Vagina (tissue), 2 donors: ENCODE data around the gene EFTUD2. TPM values are rescaled to one million over a fixed set of nuclear protein-coding genes. Genes with fewer than 3 reads are reported as not detected.
"Not testable (repeated sequence)": the region's sequence is repeated elsewhere in the genome, so short reads cannot be mapped to it uniquely, and the experiment has no call there.

ENCODE experiments used
- DNase-seq, 2 donors: peaks; one replicate each; pipeline ENCODE4 v3.0.0-alpha.2; 2017; ENCODE audit errors: extremely low spot score in 2 of 2
- H3K27ac ChIP-seq: fragments of 200-600 bp; sonication (generic); one replicate; pipeline ENCODE4 v1.5.1; 2019
- H3K27me3 ChIP-seq: fragments of 200-600 bp; sonication (generic); one replicate; pipeline ENCODE4 v1.5.1; 2019
- H3K36me3 ChIP-seq, 2 donors: fragments of 200-600 bp; sonication (generic); one replicate each; pipeline ENCODE4 v1.5.1; 2017 to 2019
- H3K4me1 ChIP-seq: fragments of 200-600 bp; sonication (generic); one replicate; pipeline ENCODE4 v1.5.1; 2019
- H3K4me3 ChIP-seq, 2 donors: fragments of 200-600 bp; sonication (generic); 1 replicate in 1 of 2; 2 replicates in 1 of 2; pipeline ENCODE4 v1.5.1; 2016 to 2019
- H3K9me3 ChIP-seq: fragments of 200-600 bp; sonication (generic); one replicate; pipeline ENCODE4 v1.5.1; 2019
- POLR2A ChIP-seq, 2 donors: fragments of 450-650 bp; IDR thresholded peaks; one replicate each; pipeline ENCODE4 v1.6.1; 2017; ENCODE audit warnings: antibody characterized with exemption in 2 of 2, mild to moderate bottlenecking in 2 of 2, moderate library complexity in 2 of 2
- POLR2AphosphoS5 ChIP-seq, 2 donors: sonication (generic); formaldehyde crosslinking; IDR thresholded peaks; one replicate each; pipeline ENCODE4 v1.9.0; 2017; ENCODE audit warnings: antibody characterized with exemption in 2 of 2, mild to moderate bottlenecking in 2 of 2, low read depth in 1 of 2; ENCODE audit not compliant: insufficient read depth in 1 of 2
- intact Hi-C: fragments of 100-400 bp; cut with DNase I; formaldehyde crosslinking; loops from one replicate; pipeline ENCODE4 v1.15.1; 2023
- total RNA-seq: library from RNA; depleted of rRNA; stranded (reverse); fragments of >200 nt; gene quantifications from one replicate; pipeline ENCODE4 v1.2.3, GENCODE V29; 2016
- TF ChIP-seq, protein P1 (sequence below), 3 experiments: fragments of 450-650 bp in 2 of 3; fragments of 200-600 bp in 1 of 3; sonication (generic) in 1 of 3; IDR thresholded peaks; one replicate each; pipeline ENCODE4 v1.5.1; 2017 to 2019; ENCODE audit warnings: antibody characterized with exemption in 3 of 3, mild to moderate bottlenecking in 2 of 3, moderate library complexity in 2 of 3

The EFTUD2 gene
- 55.5 TPM for total RNA-seq

DNA sequence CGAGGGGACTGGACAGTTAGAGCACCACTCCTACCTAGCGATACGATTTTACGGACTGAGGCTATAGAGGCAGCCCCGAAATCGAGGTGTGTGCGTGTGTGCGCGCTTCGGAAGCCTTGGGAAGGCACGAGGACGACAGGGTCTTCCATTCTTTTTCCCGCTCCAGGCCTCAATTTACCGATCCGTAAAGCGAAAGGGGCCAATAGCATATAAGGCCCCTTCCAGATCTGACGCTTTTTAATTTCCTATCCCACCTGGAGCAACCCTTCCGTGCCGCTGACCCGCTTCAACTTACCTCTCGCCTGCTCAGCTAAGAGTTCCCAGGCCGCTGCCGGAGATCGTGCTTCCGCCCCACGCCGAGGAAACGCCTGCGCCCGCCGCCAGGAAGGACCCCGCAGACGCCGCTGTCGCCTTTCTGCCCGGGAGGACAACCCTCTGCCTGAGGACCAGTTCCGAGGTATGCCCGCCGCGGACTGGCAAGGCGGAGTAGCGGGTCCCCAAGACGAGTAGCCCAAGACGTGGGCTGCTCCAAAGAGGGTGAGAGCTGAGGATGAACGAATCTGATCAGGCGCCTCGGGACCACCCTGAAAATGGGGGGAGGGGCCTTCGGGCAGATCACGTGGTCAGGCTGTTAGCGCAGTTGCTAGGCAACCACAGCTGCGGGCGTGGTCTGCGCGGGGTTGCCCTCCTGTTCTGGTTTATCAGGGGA lies at the start of gene EFTUD2:
TSS of gene EFTUD2 (minus strand) at position 372 of the 709 bp plus-strand sequence. CDS start 4,924 bp downstream, outside the sequence.
- intact Hi-C loops, result no loop called here
- Histone ChIP-seq H3K4me3 (peak within 1 kb of the TSS; percentile 72 to 82), H3K27ac (peak within 1 kb of the TSS; percentile 80), H3K36me3 (peaks cover 0 to 2% of the 10 kb centered on the region in 2 donors), H3K27me3 (no peaks in the 10 kb centered on the region), H3K4me1 (peaks cover 34% of the 10 kb centered on the region), H3K9me3 (no peaks in the 10 kb centered on the region)
- TF ChIP-seq POLR2AphosphoS5 (IDR thresholded peaks at IDR 0.05; ENCODE audit: insufficient read depth in 1 of 2, low read depth in 1 of 2), result peak; percentile 94 to 96
- TF ChIP-seq, protein P1, sequence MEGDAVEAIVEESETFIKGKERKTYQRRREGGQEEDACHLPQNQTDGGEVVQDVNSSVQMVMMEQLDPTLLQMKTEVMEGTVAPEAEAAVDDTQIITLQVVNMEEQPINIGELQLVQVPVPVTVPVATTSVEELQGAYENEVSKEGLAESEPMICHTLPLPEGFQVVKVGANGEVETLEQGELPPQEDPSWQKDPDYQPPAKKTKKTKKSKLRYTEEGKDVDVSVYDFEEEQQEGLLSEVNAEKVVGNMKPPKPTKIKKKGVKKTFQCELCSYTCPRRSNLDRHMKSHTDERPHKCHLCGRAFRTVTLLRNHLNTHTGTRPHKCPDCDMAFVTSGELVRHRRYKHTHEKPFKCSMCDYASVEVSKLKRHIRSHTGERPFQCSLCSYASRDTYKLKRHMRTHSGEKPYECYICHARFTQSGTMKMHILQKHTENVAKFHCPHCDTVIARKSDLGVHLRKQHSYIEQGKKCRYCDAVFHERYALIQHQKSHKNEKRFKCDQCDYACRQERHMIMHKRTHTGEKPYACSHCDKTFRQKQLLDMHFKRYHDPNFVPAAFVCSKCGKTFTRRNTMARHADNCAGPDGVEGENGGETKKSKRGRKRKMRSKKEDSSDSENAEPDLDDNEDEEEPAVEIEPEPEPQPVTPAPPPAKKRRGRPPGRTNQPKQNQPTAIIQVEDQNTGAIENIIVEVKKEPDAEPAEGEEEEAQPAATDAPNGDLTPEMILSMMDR (IDR thresholded peaks at IDR 0.05), result peak in 1 of 3 experiments; percentile 19
- TF ChIP-seq POLR2A (IDR thresholded peaks at IDR 0.05), result no peak
- peak in 1 of 2 donors; percentile 94 for DNase-seq

DNA sequence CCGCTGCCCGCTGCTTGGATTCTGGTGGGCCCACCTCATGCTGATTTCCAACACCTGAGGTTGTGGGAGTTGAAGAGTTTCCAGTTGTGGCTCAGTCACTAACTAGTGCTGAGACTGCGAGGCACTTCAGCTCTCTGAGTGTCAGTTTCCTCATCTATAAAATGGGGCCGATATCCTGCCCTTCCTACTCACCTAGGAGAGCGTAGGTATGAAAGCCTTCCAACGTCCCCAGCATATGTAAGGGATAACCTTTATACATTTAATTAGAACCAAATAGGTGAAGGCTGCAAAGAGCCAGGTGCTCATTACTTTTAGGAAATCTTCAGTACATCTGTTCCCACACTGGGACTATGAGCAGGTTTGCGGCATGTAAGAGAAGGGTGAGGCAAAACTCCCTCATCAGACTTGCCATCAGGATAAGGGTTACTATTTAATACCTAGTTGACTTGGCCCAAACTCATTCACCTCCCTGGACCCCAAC lies 49.1 kb upstream of the EFTUD2 start:
- intact Hi-C loops, result no loop called here

DNA sequence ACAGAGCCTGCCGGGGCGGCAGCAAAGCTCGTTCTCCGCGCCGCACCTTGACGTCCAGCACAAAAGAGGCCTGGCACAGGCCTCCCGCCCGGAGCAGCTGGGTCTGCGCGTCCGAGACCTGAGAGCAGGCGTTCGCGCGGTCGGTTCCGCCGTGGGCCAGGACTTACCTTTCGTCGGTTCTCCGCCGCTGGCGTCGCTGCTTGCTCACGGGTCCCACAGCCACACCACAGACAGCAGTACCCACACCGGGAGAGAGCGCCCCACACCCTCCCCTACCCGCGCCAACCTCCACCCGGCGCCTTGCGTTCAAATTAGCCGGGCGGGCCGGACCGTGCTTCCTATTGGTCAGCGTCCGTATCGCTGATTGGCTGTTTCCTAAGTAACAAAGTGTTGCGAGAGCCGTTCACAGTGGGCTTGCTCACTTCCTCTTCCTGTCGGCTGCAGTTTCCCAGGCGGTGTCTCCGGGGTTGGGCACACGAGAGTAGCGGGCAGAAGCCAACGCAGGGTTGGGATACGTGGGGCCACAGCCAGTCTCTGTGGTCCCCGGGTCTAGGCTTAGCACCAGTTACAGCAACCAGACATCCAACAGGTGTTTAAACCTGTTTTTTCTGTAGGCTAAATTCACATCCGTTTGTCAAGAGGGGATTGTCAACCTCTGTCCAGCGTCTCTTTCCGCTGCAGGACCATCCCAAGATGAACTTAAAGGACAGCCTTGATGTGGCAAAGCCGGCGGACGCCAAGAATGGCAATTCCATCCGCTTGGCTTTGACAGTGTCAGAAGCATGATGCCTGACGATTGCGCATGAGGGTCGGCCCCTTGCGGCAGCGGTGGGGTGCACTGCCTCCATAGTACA lies 48.4 kb upstream of the EFTUD2 start, which contains the start of gene KIF18B:
TSS of gene KIF18B (minus strand) at position 313 of the 854 bp plus-strand sequence. CDS start 11,429 bp downstream, outside the sequence.
- Histone ChIP-seq H3K4me1 (peaks cover 9% of the 10 kb centered on the region), H3K9me3 (no peaks in the 10 kb centered on the region), H3K36me3 (no peaks in the 10 kb centered on the region), H3K27ac (peak within 1 kb of the TSS; percentile 52), H3K4me3 (peak within 1 kb of the TSS; percentile 54 to 79), H3K27me3 (no peaks in the 10 kb centered on the region)
- DNase-seq, result peak in 1 of 2 donors; percentile 93
- peak; percentile 81 to 91 for TF ChIP-seq POLR2AphosphoS5 (IDR thresholded peaks at IDR 0.05; ENCODE audit: insufficient read depth in 1 of 2, low read depth in 1 of 2)
- peak in 1 of 2 donors; percentile 52 for TF ChIP-seq POLR2A (IDR thresholded peaks at IDR 0.05)
- TF ChIP-seq, protein P1 (IDR thresholded peaks at IDR 0.05), result peak in 1 of 3 experiments; percentile 25
- intact Hi-C loops, result no loop called here

More for the DNA sequence above, 49.1 kb upstream of the EFTUD2 start:
- Histone ChIP-seq H3K9me3 (no peaks in the 10 kb centered on the region), H3K27me3 (no peaks in the 10 kb centered on the region), H3K36me3 (no peaks in the 10 kb centered on the region), H3K4me1 (peaks cover 9% of the 10 kb centered on the region), H3K27ac (peak overlapping the region; percentile 52), H3K4me3 (peak overlapping the region; percentile 54 to 79)
- TF ChIP-seq POLR2AphosphoS5 (IDR thresholded peaks at IDR 0.05; ENCODE audit: insufficient read depth in 1 of 2, low read depth in 1 of 2) (no peak), POLR2A (IDR thresholded peaks at IDR 0.05) (no peak)
- TF ChIP-seq, protein P1 (IDR thresholded peaks at IDR 0.05), result no peak
- DNase-seq, result no peak

DNA sequence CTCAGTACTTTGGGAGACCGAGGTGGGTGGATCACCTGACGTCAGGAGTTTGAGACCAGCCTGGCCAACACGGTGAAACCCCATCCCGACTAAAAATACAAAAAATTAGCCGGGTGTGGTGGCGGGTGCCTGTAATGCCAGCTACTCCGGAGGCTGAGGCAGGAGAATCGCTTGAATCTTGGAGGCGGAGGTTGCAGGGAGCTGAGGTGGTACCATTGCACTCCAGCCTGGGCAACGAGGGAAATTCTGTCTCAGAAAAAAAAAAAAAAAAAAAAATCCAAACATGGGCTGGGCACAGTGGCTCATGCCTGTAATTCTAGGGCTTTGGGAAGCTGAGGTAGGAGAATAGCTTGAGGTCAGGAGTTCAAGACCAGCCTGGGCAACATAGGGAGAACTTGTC lies 46.4 kb upstream of the EFTUD2 start:
- H3K9me3 ChIP-seq, DNase-seq, intact Hi-C loops, H3K27ac ChIP-seq, H3K36me3 ChIP-seq, H3K27me3 ChIP-seq, H3K4me3 ChIP-seq, H3K4me1 ChIP-seq: not testable (repeated sequence)

DNA sequence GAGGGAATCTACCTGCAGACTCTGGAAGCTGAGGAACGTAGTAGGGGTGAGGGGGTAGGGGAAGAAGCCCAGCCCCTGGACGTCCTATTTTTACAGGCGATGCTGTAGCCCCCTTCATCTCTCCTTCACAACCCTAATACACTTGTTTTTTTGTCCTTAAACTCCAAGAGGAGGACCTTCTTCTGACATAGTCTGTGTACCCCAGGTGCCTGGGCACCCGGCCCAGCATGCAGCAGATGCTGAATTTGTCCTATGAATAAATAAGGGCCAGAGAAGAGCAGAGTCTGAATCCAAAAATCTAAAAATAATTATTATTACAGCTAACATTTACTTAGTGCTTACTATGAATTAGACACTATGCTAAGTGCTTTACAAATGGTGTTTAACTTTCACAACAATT lies 43.2 kb upstream of the EFTUD2 start:
- no peak for DNase-seq
- Histone ChIP-seq H3K9me3 (no peaks in the 10 kb centered on the region), H3K27ac (no peak overlapping the region), H3K4me3 (no peak overlapping the region), H3K4me1 (peaks cover 8% of the 10 kb centered on the region), H3K36me3 (no peaks in the 10 kb centered on the region), H3K27me3 (no peaks in the 10 kb centered on the region)
- TF ChIP-seq, protein P1 (IDR thresholded peaks at IDR 0.05), result no peak
- TF ChIP-seq POLR2AphosphoS5 (IDR thresholded peaks at IDR 0.05; ENCODE audit: insufficient read depth in 1 of 2, low read depth in 1 of 2) (no peak), POLR2A (IDR thresholded peaks at IDR 0.05) (no peak)
- intact Hi-C loops, result no loop called here
